CD4-positive, alpha-beta T cell treated with Interleukin-10 for 1 hour (primary cell): ENCODE data around the gene PACRG.
"Not testable (repeated sequence)": the region's sequence is repeated elsewhere in the genome, so short reads cannot be mapped to it uniquely, and the experiment has no call there.

Experiments used
- DNase-seq: peaks from one replicate; pipeline ENCODE4 v3.0.0-alpha.2; 2020

PACRG gene

GRCh38 chr6:162957062-162957461 is 229.3 kb downstream of the PACRG start:
- DNase-seq, result no peak

- DNase-seq, result no peak
These were observed 233.1 kb downstream of the PACRG start for GRCh38 chr6:162960679-162961457.

- no peak for DNase-seq
These were observed 234.3 kb downstream of the PACRG start for GRCh38 chr6:162962093-162962492.

GRCh38 chr6:162963861-162964260 is 236.1 kb downstream of the PACRG start:
- no peak for DNase-seq

- DNase-seq, result no peak
These were observed 236.8 kb downstream of the PACRG start for GRCh38 chr6:162964488-162965140.

GRCh38 chr6:162965366-162965765 is 237.6 kb downstream of the PACRG start:
- DNase-seq, result no peak

- no peak for DNase-seq
These were observed 242.5 kb downstream of the PACRG start for GRCh38 chr6:162970246-162970645.

GRCh38 chr6:162971356-162971755 is 243.6 kb downstream of the PACRG start:
- no peak for DNase-seq

GRCh38 chr6:162973151-162973872 is 245.5 kb downstream of the PACRG start:
- no peak for DNase-seq

GRCh38 chr6:162973980-162974379 is 246.2 kb downstream of the PACRG start:
- no peak for DNase-seq

- no peak for DNase-seq
These were observed 246.9 kb downstream of the PACRG start for GRCh38 chr6:162974685-162975084.

GRCh38 chr6:162976141-162976540 is 248.4 kb downstream of the PACRG start:
- DNase-seq, result no peak

GRCh38 chr6:162983234-162983633 is 255.5 kb downstream of the PACRG start:
- DNase-seq, result not testable (repeated sequence)

- DNase-seq, result no peak
These were observed 271.0 kb downstream of the PACRG start for GRCh38 chr6:162998777-162999176.

- no peak for DNase-seq
These were observed 272.0 kb downstream of the PACRG start for GRCh38 chr6:162999575-163000285.

- no peak for DNase-seq
These were observed 273.6 kb downstream of the PACRG start for GRCh38 chr6:163001330-163001729.

GRCh38 chr6:163008186-163008585 is 280.4 kb downstream of the PACRG start:
- no peak for DNase-seq

- no peak for DNase-seq
These were observed 280.9 kb downstream of the PACRG start for GRCh38 chr6:163008626-163009025.

- no peak for DNase-seq
These were observed 282.4 kb downstream of the PACRG start for GRCh38 chr6:163010145-163010544.

- DNase-seq, result no peak
These were observed 287.0 kb downstream of the PACRG start for GRCh38 chr6:163014736-163015135.

GRCh38 chr6:163017801-163018200 is 290.0 kb downstream of the PACRG start:
- DNase-seq, result no peak

- no peak for DNase-seq
These were observed 292.2 kb downstream of the PACRG start for GRCh38 chr6:163019926-163020325.

- no peak for DNase-seq
These were observed 293.3 kb downstream of the PACRG start for GRCh38 chr6:163021054-163021453.
